MCF 10A (cell line): ENCODE data around the gene RPL10A. TPM values are rescaled to one million over a fixed set of nuclear protein-coding genes. Genes with fewer than 3 reads are reported as not detected.

Experiments
- BruUV-seq: library from RNA; stranded (reverse); fragments of 400-500 nt; replicated peaks from 2 replicates; lab custom pipeline; 2021; lab: Mats Ljungman, UMichigan
- CTCF ChIA-PET: fragments of 300-600 bp; sonication (Branson Sonifier 250); formaldehyde crosslinking; extraction: SDS; loops from one replicate; lab custom pipeline; 2021; ENCODE audit warnings: antibody characterized with exemption, inconsistent platforms; lab: Yijun Ruan, JAX
- POLR2A ChIA-PET: fragments of 300-600, 350-650 bp; sonication (Branson Sonifier 250); formaldehyde crosslinking; extraction: SDS; loops from one replicate; lab custom pipeline; 2020; ENCODE audit warnings: antibody characterized with exemption, inconsistent platforms; lab: Yijun Ruan, JAX
- DNase-seq: peaks from one replicate; pipeline ENCODE4 v3.0.0-alpha.2; 2018; ENCODE audit not compliant: unreplicated experiment
- H3K27ac Mint-ChIP-seq: one replicate; pipeline ENCODE4 v1.8.0; 2022; ENCODE audit warnings: mild to moderate bottlenecking, low read depth, mixed read lengths; ENCODE audit not compliant: unreplicated experiment
- H3K27me3 Mint-ChIP-seq: one replicate; pipeline ENCODE4 v1.8.0; 2022; ENCODE audit warnings: mixed read lengths; ENCODE audit not compliant: insufficient read depth, unreplicated experiment
- H3K36me3 Mint-ChIP-seq: one replicate; pipeline ENCODE4 v1.8.0; 2022; ENCODE audit warnings: mild to moderate bottlenecking, moderate library complexity, mixed read lengths; ENCODE audit not compliant: insufficient read depth, unreplicated experiment
- H3K4me1 Mint-ChIP-seq: one replicate; pipeline ENCODE4 v1.8.0; 2022; ENCODE audit warnings: mixed read lengths; ENCODE audit not compliant: insufficient read depth, unreplicated experiment
- H3K4me3 Mint-ChIP-seq: one replicate; pipeline ENCODE4 v1.8.0; 2022; ENCODE audit warnings: mild to moderate bottlenecking, moderate library complexity, mixed read lengths; ENCODE audit not compliant: unreplicated experiment
- H3K9me3 Mint-ChIP-seq: one replicate; pipeline ENCODE4 v1.8.0; 2022; ENCODE audit warnings: mixed read lengths; ENCODE audit not compliant: unreplicated experiment
- intact Hi-C: fragments of 100-400 bp; cut with micrococcal nuclease; formaldehyde crosslinking; loops from 2 replicates; pipeline ENCODE4 v1.14.1; 2022
- total RNA-seq: library from RNA; stranded (reverse); gene quantifications from 2 replicates; pipeline ENCODE4 v1.2.3, GENCODE V29; 2022
- TF ChIP-seq, protein P1 (sequence below): fragments of 200-600 bp; IDR thresholded peaks from one replicate; pipeline ENCODE4 v1.8.0; 2022; ENCODE audit warnings: antibody characterized with exemption, mild to moderate bottlenecking; ENCODE audit not compliant: unreplicated experiment

The RPL10A gene
- total RNA-seq, 1 experiment from 2014 or later, result 2,403 TPM

DNA sequence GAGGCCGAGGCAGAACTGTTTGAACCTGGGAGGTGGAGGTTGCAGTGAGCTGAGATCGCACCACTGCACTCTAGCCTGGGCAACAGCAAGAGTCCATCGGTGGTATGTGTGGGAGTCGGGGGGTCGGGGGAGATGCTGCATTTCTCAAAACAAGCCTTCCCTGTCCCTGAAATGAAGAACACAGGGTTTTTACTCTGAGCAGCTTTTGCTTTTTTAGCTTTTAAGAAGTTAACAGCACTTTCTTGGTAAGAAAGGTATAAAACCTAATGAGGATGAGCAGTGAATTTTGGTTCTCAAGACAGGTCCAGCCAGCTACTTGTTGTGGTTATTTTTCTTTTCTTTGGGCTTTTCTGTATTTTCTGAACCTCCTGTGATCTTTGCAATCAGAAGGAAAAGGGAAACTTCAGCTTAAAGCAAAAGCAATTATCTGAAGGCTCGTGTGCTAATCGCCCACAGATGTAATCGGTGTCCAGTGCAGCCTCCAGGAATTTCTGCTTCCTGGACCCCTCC is 3.7 kb downstream of the RPL10A start:
- ChIA-PET POLR2A (interaction anchor here (0.8 to 10.3 kb wide), 10 partner anchors 8 to 265 kb away, joined by 3 to 198 read pairs (median 5); partner anchors contain the start of genes ARMC12, FANCE, PPARD and TEAD3), CTCF (interaction anchor here (0.7 to 1.3 kb wide), 5 partner anchors 8 to 265 kb away, joined by 3 to 4 read pairs (median 3); no protein-coding TSS in a partner anchor)
- peak overlapping the region; percentile 97 for H3K27ac Mint-ChIP-seq
- no TSS peak for BruUV-seq
- DNase-seq, result no peak
- H3K27me3 Mint-ChIP-seq, result no peaks in the 10 kb centered on the region
- peak overlapping the region; percentile 95 for H3K4me3 Mint-ChIP-seq
- H3K9me3 Mint-ChIP-seq, result no peaks in the 10 kb centered on the region
- intact Hi-C loops, result loop anchor here (2.0 kb wide), 1 partner anchor 13 kb away; no protein-coding TSS in a partner anchor
- H3K36me3 Mint-ChIP-seq, result peaks cover 90% of the 10 kb centered on the region
- TF ChIP-seq, protein P1, sequence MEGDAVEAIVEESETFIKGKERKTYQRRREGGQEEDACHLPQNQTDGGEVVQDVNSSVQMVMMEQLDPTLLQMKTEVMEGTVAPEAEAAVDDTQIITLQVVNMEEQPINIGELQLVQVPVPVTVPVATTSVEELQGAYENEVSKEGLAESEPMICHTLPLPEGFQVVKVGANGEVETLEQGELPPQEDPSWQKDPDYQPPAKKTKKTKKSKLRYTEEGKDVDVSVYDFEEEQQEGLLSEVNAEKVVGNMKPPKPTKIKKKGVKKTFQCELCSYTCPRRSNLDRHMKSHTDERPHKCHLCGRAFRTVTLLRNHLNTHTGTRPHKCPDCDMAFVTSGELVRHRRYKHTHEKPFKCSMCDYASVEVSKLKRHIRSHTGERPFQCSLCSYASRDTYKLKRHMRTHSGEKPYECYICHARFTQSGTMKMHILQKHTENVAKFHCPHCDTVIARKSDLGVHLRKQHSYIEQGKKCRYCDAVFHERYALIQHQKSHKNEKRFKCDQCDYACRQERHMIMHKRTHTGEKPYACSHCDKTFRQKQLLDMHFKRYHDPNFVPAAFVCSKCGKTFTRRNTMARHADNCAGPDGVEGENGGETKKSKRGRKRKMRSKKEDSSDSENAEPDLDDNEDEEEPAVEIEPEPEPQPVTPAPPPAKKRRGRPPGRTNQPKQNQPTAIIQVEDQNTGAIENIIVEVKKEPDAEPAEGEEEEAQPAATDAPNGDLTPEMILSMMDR, result no peak
- peaks cover 13% of the 10 kb centered on the region for H3K4me1 Mint-ChIP-seq

DNA sequence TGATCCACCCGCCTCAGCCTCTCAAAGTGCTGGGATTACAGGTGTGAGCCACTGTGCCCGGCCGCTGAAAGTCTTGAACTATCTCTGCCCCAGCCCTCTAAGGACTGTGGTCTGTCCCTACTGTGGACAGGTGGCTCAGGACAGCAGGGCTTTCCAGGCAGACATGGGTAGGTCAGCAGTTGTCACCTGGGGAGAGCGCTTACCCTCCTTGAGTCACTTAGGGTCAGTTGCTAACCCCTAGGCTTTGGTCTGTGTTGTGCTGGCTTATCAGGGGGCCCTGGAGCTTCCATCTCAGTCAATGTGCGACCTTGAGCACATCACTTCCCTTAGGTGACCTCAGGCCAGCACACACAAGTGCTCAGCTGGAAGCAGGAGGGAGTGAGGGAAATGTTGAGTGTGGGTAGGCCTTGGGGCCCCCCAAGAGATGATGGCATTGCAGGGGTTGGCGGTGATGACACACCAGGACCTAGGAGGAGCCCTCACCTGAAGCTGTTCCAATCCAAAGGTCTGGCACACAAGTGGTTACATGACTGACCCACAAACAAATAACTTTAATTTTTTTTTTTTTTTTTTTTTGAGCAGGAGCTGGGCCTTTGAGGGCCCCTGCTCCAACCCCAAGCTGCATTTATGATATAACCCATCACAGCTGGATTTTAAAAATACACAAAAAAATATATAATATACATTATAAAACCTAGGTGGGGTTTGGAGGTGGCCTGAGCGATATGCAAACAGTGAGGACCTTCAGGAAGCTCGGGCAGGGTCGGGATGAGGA is 5.1 kb downstream of the RPL10A start:
- H3K9me3 Mint-ChIP-seq, result no peaks in the 10 kb centered on the region
- TF ChIP-seq, protein P1, result no peak
- POLR2A ChIA-PET, result interaction anchor here (0.7 to 10.3 kb wide), 6 partner anchors 10 to 175 kb away, joined by 3 to 198 read pairs (median 18); partner anchors contain the start of genes DEF6, FANCE and TEAD3
- no peak for DNase-seq
- H3K27ac Mint-ChIP-seq, result no peak overlapping the region
- no TSS peak for BruUV-seq
- H3K4me3 Mint-ChIP-seq, result no peak overlapping the region
- intact Hi-C loops, result no loop called here
- peaks cover 81% of the 10 kb centered on the region for H3K36me3 Mint-ChIP-seq
- H3K4me1 Mint-ChIP-seq, result peaks cover 13% of the 10 kb centered on the region
- CTCF ChIA-PET, result interaction anchor here (0.6 to 1.0 kb wide), 3 partner anchors 79 to 1271 kb away, joined by 3 to 4 read pairs (median 3); no protein-coding TSS in a partner anchor
- no peaks in the 10 kb centered on the region for H3K27me3 Mint-ChIP-seq

- no peak for DNase-seq
- Mint-ChIP-seq H3K9me3 (no peaks in the 10 kb centered on the region), H3K4me1 (peaks cover 13% of the 10 kb centered on the region), H3K4me3 (no peak overlapping the region), H3K27me3 (no peaks in the 10 kb centered on the region), H3K36me3 (peaks cover 76% of the 10 kb centered on the region), H3K27ac (no peak overlapping the region)
- CTCF ChIA-PET, result no interaction called here
- POLR2A ChIA-PET, result interaction anchor here (0.9 to 10.3 kb wide), 4 partner anchors 9 to 95 kb away, joined by 3 to 198 read pairs (median 18); partner anchors contain the start of gene FANCE
- no TSS peak for BruUV-seq
- intact Hi-C loops, result no loop called here
- TF ChIP-seq, protein P1, result no peak
Measured at GRCh38 chr6:35473850-35474130, 5.6 kb downstream of the RPL10A start.
